OCI-LY7 (cell line): ENCODE results near the gene OGT. TPM values are rescaled to one million over a fixed set of nuclear protein-coding genes. Genes with fewer than 3 reads are reported as not detected.

Experiments used
- BruUV-seq: library from RNA; stranded (reverse); fragments of 400-500 nt; replicated peaks from 2 replicates; lab custom pipeline; 2021; lab: Mats Ljungman, UMichigan
- CTCF ChIA-PET: fragments of 300-600 bp; sonication (Branson Sonifier 250); formaldehyde crosslinking; loops from one replicate; lab custom pipeline; 2022; ENCODE audit warnings: antibody characterized with exemption; ENCODE audit not compliant: unreplicated experiment; lab: Charles Lee
- POLR2A ChIA-PET: fragments of 300-600 bp; sonication (Branson Sonifier 250); formaldehyde crosslinking; loops from one replicate; lab custom pipeline; 2022; ENCODE audit warnings: antibody characterized with exemption; lab: Charles Lee
- DNase-seq: peaks from one replicate; pipeline ENCODE4 v3.0.0-alpha.2; 2015; ENCODE audit warnings: low spot score
- H2AFZ ChIP-seq: fragments of 200-600 bp; sonication (generic), shearing (Covaris generic); 2 replicates; pipeline ENCODE4 v1.6.1; 2014; ENCODE audit warnings: mild to moderate bottlenecking, antibody characterized with exemption, low read length, moderate library complexity
- H3K27ac ChIP-seq: fragments of 200-600 bp; sonication (generic); 2 replicates; pipeline ENCODE4 v1.5.1; 2014; ENCODE audit warnings: mixed run types, low read depth, mild to moderate bottlenecking, moderate library complexity, low read length, inconsistent platforms; ENCODE audit not compliant: poor library complexity, severe bottlenecking
- H3K36me3 ChIP-seq: fragments of 200-600 bp; sonication (generic); 2 replicates; pipeline ENCODE4 v1.6.1; 2014; ENCODE audit warnings: mild to moderate bottlenecking, antibody characterized with exemption, low read length, moderate library complexity, mixed read lengths; ENCODE audit not compliant: insufficient read depth
- H3K4me1 ChIP-seq: fragments of 200-600 bp; sonication (generic); 2 replicates; pipeline ENCODE4 v1.5.1; 2014; ENCODE audit warnings: mild to moderate bottlenecking, low read length; ENCODE audit not compliant: insufficient read depth, poor library complexity, severe bottlenecking
- H3K4me2 ChIP-seq: fragments of 200-600 bp; sonication (generic); 2 replicates; pipeline ENCODE4 v1.6.1; 2014; ENCODE audit warnings: mild to moderate bottlenecking, low read length
- H3K4me3 ChIP-seq: fragments of 200-600 bp; sonication (generic); 2 replicates; pipeline ENCODE4 v1.5.1; 2014; ENCODE audit warnings: mild to moderate bottlenecking, low read depth, low read length; ENCODE audit not compliant: poor library complexity, severe bottlenecking
- H3K79me2 ChIP-seq: fragments of 200-600 bp; sonication (generic); 2 replicates; pipeline ENCODE4 v1.6.1; 2016; ENCODE audit warnings: low read depth, mild to moderate bottlenecking, low read length, moderate library complexity, mixed read lengths; ENCODE audit not compliant: insufficient read depth
- H3K9me2 ChIP-seq: fragments of 200-600 bp; sonication (generic); 2 replicates; pipeline ENCODE4 v1.6.1; 2016; ENCODE audit warnings: mild to moderate bottlenecking, low read length, mixed read lengths; ENCODE audit not compliant: insufficient read depth
- H3K9me3 ChIP-seq: fragments of 200-600 bp; sonication (generic); 2 replicates; pipeline ENCODE4 v1.6.1; 2014; ENCODE audit warnings: mild to moderate bottlenecking, mixed run types, low read length, mixed read lengths
- H4K20me1 ChIP-seq: fragments of 200-600 bp; sonication (generic); 2 replicates; pipeline ENCODE4 v1.6.1; 2014; ENCODE audit warnings: mild to moderate bottlenecking, antibody characterized with exemption, low read length, moderate library complexity, mixed read lengths; ENCODE audit not compliant: insufficient read depth
- EZH2phosphoT487 ChIP-seq: fragments of 200-600 bp; sonication (generic); IDR thresholded peaks from 2 replicates; pipeline ENCODE4 v1.6.1; 2018; ENCODE audit warnings: low read depth, borderline replicate concordance, mild to moderate bottlenecking, mixed run types, antibody characterized with exemption, low read length, moderate library complexity, mixed read lengths
- intact Hi-C: fragments of 100-400 bp; cut with micrococcal nuclease; formaldehyde crosslinking; loops from one replicate; pipeline ENCODE4 v1.10.0; 2022; ENCODE audit not compliant: unreplicated experiment
- total RNA-seq, 2 experiments: library from RNA; depleted of rRNA in 1 of 2; stranded (reverse); fragments of >200 nt in 1 of 2; shearing (Covaris generic) in 1 of 2; gene quantifications; 2 replicates each; pipeline ENCODE4 v1.2.3, GENCODE V29; 2014 to 2022
- TF ChIP-seq, protein P1 (sequence below): fragments of 200-600 bp; sonication (generic); conservative IDR thresholded peaks from 2 replicates; pipeline ENCODE4 v1.5.1; 2014; ENCODE audit warnings: mild to moderate bottlenecking, antibody characterized with exemption, low read length, moderate library complexity, mixed read lengths

OGT gene
- total RNA-seq, 2 experiments from 2014 or later: 185 to 291 TPM

DNA sequence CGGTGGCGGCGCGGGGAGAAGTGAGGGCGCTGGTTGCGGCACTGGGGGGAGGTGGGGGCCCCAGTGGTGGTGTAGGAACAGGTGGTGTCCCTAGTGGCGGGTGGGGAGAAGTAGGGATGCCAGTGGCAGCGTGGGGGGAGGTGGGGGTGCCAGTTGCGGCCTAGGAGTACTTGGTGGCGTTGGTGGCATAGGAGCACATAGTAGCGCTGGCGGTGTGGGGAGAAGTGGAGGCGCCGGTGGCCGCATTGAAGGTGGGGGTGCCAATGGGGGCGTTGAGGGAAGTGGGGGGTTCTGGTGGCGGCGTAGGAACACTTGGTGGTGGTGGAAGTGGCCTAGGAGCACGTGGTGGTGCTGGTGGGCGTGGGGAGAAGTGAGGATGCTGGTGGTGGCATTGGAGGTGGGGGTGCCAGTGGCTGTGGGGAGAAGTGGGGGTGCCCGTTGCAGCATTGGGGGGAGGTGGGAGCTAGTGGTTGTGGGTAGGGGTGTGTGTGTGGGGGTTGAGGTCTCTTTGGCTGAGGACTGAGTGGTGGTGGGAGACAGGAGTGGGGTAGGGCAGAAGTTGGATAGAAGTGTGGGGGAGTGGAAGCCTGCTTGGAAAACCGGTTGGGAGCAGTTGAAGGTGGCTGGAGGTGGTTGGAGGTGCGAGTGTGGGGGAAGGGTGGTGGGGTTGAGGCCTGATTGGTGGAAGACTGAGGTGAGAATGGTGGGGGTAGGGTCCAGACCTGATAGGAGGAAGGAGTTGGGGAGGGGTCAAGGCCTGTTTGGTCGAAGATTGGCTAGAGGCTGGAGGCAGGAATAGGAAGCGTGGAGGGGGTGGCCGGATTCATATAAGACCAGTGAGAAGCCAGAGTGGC, 46.5 kb downstream of the OGT start:
- CTCF ChIA-PET: no interaction called here
- TF ChIP-seq, protein P1, sequence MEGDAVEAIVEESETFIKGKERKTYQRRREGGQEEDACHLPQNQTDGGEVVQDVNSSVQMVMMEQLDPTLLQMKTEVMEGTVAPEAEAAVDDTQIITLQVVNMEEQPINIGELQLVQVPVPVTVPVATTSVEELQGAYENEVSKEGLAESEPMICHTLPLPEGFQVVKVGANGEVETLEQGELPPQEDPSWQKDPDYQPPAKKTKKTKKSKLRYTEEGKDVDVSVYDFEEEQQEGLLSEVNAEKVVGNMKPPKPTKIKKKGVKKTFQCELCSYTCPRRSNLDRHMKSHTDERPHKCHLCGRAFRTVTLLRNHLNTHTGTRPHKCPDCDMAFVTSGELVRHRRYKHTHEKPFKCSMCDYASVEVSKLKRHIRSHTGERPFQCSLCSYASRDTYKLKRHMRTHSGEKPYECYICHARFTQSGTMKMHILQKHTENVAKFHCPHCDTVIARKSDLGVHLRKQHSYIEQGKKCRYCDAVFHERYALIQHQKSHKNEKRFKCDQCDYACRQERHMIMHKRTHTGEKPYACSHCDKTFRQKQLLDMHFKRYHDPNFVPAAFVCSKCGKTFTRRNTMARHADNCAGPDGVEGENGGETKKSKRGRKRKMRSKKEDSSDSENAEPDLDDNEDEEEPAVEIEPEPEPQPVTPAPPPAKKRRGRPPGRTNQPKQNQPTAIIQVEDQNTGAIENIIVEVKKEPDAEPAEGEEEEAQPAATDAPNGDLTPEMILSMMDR: no peak
- TF ChIP-seq EZH2phosphoT487: no peak

DNA sequence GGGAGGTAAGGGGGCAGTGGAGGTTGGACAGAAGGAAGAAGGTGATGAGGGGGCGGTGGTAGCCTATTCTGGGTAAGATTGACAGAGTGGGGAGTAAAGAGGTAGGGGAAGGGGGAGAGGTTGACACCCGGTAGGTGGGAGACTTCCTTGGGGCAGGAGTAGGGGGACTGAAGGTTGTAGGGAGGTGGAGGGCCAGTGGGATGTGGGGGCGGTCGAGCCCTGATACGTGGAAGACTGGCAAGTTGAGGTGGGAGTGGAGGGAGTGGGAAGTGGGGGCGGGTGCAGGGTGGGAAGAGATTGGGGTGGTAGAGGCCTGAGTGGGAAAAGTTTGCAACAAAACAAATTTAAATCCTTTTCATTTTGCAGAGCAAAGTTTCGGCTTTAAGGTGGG, 47.1 kb downstream of the OGT start:
- no peak for DNase-seq
- Histone ChIP-seq H3K4me2 (no peak overlapping the region), H3K4me1 (no peaks in the 10 kb centered on the region), H4K20me1 (no peaks in the 10 kb centered on the region), H3K27ac (no peak overlapping the region), H3K36me3 (peaks cover 27% of the 10 kb centered on the region), H3K4me3 (no peak overlapping the region), H2AFZ (no peak overlapping the region), H3K9me2 (no peaks in the 10 kb centered on the region), H3K79me2 (no peaks in the 10 kb centered on the region), H3K9me3 (no peaks in the 10 kb centered on the region)
- intact Hi-C loops: loop anchor here (5.0 kb wide), 1 partner anchor 72 kb away; no protein-coding TSS in a partner anchor
- TF ChIP-seq, protein P1: no peak
- no peak for TF ChIP-seq EZH2phosphoT487
- ChIA-PET POLR2A (no interaction called here), CTCF (no interaction called here)
- BruUV-seq: no TSS peak

More for the DNA sequence above, 46.5 kb downstream of the OGT start:
- no TSS peak for BruUV-seq
- Histone ChIP-seq H3K9me3 (no peaks in the 10 kb centered on the region), H3K4me2 (no peak overlapping the region), H3K9me2 (no peaks in the 10 kb centered on the region), H3K4me3 (no peak overlapping the region), H3K4me1 (no peaks in the 10 kb centered on the region), H2AFZ (no peak overlapping the region), H3K79me2 (no peaks in the 10 kb centered on the region), H3K27ac (no peak overlapping the region), H3K36me3 (peaks cover 33% of the 10 kb centered on the region), H4K20me1 (no peaks in the 10 kb centered on the region)
- DNase-seq: no peak
- intact Hi-C loops: no loop called here
- POLR2A ChIA-PET: no interaction called here

DNA sequence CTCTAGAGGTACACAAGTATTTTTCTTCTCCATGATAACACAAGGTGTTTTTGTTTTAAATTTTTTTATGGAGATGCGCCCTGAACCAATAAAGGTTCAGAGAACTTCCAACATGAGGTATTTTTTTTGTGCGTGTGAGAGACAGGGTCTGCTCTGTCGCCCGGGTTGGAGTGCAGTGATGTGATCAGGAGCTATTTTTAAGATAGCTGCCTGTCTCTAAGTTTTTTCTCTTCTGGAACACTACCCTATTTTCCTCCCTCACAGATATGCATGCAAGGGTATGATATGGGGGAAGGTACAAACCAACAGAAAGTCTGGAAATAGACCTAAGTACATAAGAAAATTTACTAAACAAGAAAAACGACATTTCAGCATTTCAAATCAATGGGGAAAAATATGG, 48.3 kb downstream of the OGT start:
- H3K9me2 ChIP-seq: no peaks in the 10 kb centered on the region
- no TSS peak for BruUV-seq
- no peaks in the 10 kb centered on the region for H3K9me3 ChIP-seq
- H3K4me1 ChIP-seq: no peaks in the 10 kb centered on the region
- CTCF ChIA-PET: no interaction called here
- no peaks in the 10 kb centered on the region for H3K79me2 ChIP-seq
- intact Hi-C loops: loop anchor here (5.0 kb wide), 1 partner anchor 71 kb away; no protein-coding TSS in a partner anchor
- H3K27ac ChIP-seq: no peak overlapping the region
- no peak overlapping the region for H3K4me3 ChIP-seq
- TF ChIP-seq, protein P1: no peak
- no peak for TF ChIP-seq EZH2phosphoT487
- peaks cover 17% of the 10 kb centered on the region for H3K36me3 ChIP-seq
- POLR2A ChIA-PET: no interaction called here
- H3K4me2 ChIP-seq: no peak overlapping the region
- no peak overlapping the region for H2AFZ ChIP-seq
- H4K20me1 ChIP-seq: no peaks in the 10 kb centered on the region
- DNase-seq: no peak
